ES-I3 (cell line): Measurements from ENCODE around the gene PLEKHA7.
"Not testable (repeated sequence)": the region's sequence is repeated elsewhere in the genome, so short reads cannot be mapped to it uniquely, and the experiment has no call there.

Experiments
- H3K36me3 ChIP-seq: 2 replicates; pipeline ENCODE4 v1.6.1; 2013; ENCODE audit warnings: mild to moderate bottlenecking, low read length, control low read depth, moderate library complexity; ENCODE audit not compliant: insufficient read depth
- H3K4me1 ChIP-seq: 2 replicates; pipeline ENCODE4 v1.6.1; 2013; ENCODE audit warnings: mild to moderate bottlenecking, control low read depth, low read length; ENCODE audit not compliant: insufficient read depth
- H3K9ac ChIP-seq: 2 replicates; pipeline ENCODE4 v1.6.1; 2013; ENCODE audit warnings: low read depth, mild to moderate bottlenecking, low read length, moderate library complexity
- H3K9me3 ChIP-seq: 2 replicates; pipeline ENCODE4 v1.6.1; 2013; ENCODE audit warnings: mild to moderate bottlenecking, low read length, moderate library complexity; ENCODE audit not compliant: control insufficient read depth, insufficient read depth

PLEKHA7 gene

DNA sequence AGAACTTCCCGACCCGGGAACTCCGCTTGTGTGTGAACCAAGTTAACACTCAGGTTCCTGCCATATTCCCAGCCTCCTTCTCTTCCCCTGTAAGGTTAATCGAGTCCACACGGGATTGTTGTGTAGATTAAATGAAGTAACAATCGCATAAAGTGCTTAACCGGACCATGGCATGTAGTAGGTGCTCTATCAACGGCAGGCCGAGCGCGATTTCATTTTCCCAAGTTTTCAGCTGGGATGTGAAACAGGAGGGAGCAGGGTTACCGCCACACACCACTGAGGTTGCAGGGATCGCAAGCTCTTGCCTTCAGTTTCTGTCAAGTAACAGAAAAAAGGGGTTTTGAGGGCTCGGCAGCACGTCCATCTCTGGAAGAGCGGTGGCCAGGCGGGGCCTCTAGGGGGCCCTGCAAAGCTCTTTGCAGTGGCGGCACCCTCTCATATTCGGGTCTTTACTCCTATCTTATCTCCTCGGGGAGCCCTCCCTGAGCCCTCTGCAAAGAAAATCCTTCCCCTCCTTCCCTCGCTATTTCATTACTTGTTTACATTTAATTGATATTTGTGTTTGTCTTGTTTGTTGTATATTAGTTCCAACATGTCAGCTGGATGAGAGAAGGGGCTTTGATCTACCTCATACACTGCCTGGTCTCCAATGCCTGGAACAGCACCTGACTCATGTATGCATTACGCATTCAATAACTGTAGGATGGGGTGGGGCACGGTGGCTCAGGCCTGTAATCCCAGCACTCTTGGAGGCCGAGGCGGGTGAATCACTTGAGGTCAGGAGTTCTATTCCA is 816 bp upstream of the PLEKHA7 start:
- H3K9ac ChIP-seq = peak overlapping the region; percentile 51
- H3K9me3 ChIP-seq = no peaks in the 10 kb centered on the region
- no peaks in the 10 kb centered on the region for H3K36me3 ChIP-seq

DNA sequence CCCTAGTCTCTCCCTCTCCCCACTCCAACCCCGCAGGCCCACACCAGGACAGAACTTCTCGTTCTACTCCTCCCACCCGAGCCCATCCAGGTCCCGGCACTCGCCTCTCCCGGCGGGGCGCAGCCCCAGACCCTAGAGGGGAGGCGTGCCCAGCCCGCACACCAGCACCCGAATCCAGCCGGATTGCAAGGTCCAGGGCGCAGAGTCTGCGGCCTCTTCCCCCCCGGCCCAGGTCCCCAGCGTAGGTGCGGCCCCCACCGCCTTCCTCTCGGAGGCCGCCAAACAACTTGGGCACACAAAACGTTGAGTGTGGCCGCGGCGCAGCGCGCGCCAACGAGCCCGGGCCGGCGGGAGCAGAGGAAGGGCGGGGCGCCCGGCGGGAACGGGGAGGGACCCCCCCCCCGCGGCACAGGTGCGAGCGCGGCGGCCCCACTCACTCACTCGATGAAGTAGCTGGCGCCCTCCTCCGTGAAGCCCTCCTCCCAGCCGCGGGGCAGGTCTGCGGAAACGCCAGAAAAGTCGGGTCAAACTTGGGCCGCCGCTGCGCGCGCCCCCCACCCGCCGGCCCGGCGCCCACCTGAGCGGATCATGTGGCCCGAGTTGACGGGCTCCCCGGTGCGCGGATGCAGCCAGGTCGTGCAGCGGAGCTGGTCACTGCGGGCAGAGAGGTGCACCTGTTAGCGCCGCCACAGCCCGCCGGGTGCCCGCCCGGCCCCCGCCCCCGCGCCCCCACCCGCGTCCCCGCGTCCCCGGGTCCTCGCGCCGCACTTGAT is 480 bp downstream of the PLEKHA7 start:
- Histone ChIP-seq H3K9me3 (no peaks in the 10 kb centered on the region), H3K4me1 (peaks cover 19% of the 10 kb centered on the region), H3K9ac (peak overlapping the region; percentile 71), H3K36me3 (no peaks in the 10 kb centered on the region)

More for the DNA sequence above, 816 bp upstream of the PLEKHA7 start:
- peaks cover 19% of the 10 kb centered on the region for H3K4me1 ChIP-seq

GRCh38 chr11:17012712-17013547 is 1.3 kb downstream of the PLEKHA7 start:
- H3K9me3 ChIP-seq = no peaks in the 10 kb centered on the region
- no peaks in the 10 kb centered on the region for H3K36me3 ChIP-seq
- H3K4me1 ChIP-seq = peaks cover 19% of the 10 kb centered on the region
- peak overlapping the region; percentile 71 for H3K9ac ChIP-seq

DNA sequence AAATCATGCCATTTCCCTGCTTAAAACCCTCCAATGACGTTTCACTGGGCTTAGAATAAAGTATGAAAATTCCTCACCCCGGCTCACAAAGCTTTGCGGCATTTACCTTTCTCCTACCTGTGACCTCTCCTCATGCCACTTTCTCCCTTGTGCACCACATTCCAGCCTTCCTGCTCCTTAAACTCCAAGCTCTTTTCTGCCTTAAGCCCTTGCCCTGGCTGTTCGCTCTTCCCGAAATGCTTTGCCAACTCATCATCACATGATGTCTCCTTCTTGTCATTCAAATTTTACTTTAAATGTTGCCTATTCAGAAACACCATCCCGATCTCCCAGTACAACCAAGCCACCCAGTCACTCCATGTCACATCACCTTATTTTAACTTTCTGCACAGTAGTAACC is 2.0 kb downstream of the PLEKHA7 start:
- Histone ChIP-seq H3K9ac (peak overlapping the region; percentile 71; the same call in 1 of the 2 replicates), H3K36me3 (no peaks in the 10 kb centered on the region), H3K4me1 (peaks cover 19% of the 10 kb centered on the region), H3K9me3 (no peaks in the 10 kb centered on the region)

DNA sequence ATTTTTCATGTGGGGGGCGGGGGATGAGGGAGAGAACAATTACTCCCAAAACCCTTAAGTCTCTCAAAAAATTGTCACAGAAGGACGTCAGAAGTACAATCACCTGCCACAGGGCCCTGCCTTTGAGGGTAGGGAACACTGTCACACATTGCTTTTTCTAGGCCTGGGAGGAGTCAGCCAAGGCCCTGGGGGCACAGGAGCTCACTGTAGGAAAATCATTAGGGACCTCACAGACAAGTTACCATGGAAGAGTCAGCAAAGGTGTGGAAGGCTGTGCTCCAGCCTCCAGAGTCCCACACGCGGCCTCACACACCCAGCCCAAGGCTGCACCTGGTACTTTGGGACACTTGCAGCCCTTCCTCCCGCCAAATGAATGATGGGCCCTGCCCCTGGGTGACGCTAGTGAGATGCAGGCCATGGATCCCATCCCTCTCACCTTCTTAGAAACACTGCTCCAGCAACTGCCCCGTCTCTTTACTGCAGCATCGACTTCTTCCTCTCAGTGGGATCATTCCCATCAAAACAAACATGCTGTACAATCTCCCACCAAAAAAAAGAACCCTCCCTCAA is 3.3 kb downstream of the PLEKHA7 start:
- no peaks in the 10 kb centered on the region for H3K36me3 ChIP-seq
- peaks cover 19% of the 10 kb centered on the region for H3K4me1 ChIP-seq
- no peak overlapping the region for H3K9ac ChIP-seq
- H3K9me3 ChIP-seq = no peaks in the 10 kb centered on the region

GRCh38 chr11:17008099-17008498 is 6.1 kb downstream of the PLEKHA7 start:
- Histone ChIP-seq H3K9me3 (no peaks in the 10 kb centered on the region), H3K36me3 (no peaks in the 10 kb centered on the region), H3K4me1 (peaks cover 19% of the 10 kb centered on the region), H3K9ac (no peak overlapping the region)

GRCh38 chr11:17005646-17006045 is 8.6 kb downstream of the PLEKHA7 start:
- no peaks in the 10 kb centered on the region for H3K36me3 ChIP-seq
- no peaks in the 10 kb centered on the region for H3K4me1 ChIP-seq
- H3K9me3 ChIP-seq = no peaks in the 10 kb centered on the region
- no peak overlapping the region for H3K9ac ChIP-seq

- H3K9ac ChIP-seq = no peak overlapping the region
- H3K36me3 ChIP-seq = no peaks in the 10 kb centered on the region
- H3K9me3 ChIP-seq = no peaks in the 10 kb centered on the region
- no peaks in the 10 kb centered on the region for H3K4me1 ChIP-seq
Measured at GRCh38 chr11:17004486-17005148, 9.6 kb downstream of the PLEKHA7 start.

DNA sequence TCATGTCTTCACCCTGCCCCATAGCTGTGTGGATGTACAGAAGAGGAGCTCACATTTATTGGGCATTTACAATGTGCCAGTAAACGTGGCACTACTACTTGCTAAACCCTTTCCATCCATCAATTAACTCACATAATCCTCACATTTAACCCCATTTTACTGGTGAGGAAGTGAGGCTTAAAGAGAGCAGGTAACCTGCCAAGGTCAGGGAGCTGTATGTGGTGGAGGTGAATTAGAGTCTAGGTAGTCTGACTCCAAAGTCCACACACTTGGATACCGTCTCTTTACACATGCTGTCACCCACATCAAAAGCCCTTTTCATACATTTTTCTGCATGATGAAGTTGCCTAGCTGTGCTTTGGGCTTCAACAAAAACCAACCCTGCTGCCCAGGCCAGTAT is 10.8 kb downstream of the PLEKHA7 start:
- Histone ChIP-seq H3K9ac (no peak overlapping the region), H3K36me3 (no peaks in the 10 kb centered on the region), H3K9me3 (no peaks in the 10 kb centered on the region), H3K4me1 (no peaks in the 10 kb centered on the region)

GRCh38 chr11:17002543-17002942 is 11.7 kb downstream of the PLEKHA7 start:
- no peak overlapping the region for H3K9ac ChIP-seq
- no peaks in the 10 kb centered on the region for H3K9me3 ChIP-seq
- H3K4me1 ChIP-seq = no peaks in the 10 kb centered on the region
- H3K36me3 ChIP-seq = no peaks in the 10 kb centered on the region

- Histone ChIP-seq H3K9me3 (no peaks in the 10 kb centered on the region), H3K9ac (no peak overlapping the region), H3K4me1 (no peaks in the 10 kb centered on the region), H3K36me3 (no peaks in the 10 kb centered on the region)
Measured at GRCh38 chr11:17001806-17002205, 12.4 kb downstream of the PLEKHA7 start.

DNA sequence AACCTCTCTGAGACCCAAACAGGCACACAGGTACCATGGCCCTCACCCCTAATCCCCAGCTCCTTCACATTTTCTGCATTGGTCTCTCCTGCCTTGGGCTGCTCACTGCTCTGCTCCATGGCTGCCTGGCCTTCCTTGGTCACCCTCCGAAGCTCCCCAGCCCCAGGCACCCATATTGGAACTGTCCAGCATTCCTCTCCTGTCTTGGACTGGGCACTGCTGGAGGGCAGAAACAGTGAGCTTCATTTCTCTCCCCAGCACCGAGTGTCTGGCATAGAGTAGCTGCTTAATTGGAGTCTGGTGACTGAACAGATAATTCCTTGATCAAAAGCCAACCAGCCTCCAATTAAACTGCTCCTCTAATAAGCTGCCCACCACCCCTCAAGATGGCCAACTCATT is 13.2 kb downstream of the PLEKHA7 start:
- no peaks in the 10 kb centered on the region for H3K36me3 ChIP-seq
- H3K4me1 ChIP-seq = no peaks in the 10 kb centered on the region
- H3K9ac ChIP-seq = no peak overlapping the region
- no peaks in the 10 kb centered on the region for H3K9me3 ChIP-seq

- not testable (repeated sequence) for H3K36me3 ChIP-seq, H3K9me3 ChIP-seq, H3K4me1 ChIP-seq, H3K9ac ChIP-seq
Measured at GRCh38 chr11:17000253-17000652, 14.0 kb downstream of the PLEKHA7 start.

DNA sequence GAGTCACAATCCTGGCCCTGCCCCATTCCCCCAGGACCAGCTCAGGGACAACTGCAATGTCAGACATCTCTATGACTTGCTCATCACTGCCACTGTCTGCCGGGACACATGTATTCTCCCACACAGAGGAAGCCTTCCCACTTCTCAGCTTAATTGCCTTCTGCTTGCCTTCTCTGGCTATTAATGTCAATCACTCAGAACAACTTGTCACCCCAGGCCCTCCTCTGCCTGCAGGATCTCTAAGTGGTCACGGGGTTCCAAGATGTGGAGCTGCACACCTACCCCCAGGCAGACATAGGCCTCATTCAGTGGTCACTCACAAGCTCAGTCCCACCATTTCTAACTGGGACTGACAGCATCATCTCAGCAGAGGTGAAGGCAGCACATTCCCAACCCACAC is 15.1 kb downstream of the PLEKHA7 start:
- Histone ChIP-seq H3K9ac (no peak overlapping the region), H3K4me1 (no peaks in the 10 kb centered on the region), H3K36me3 (no peaks in the 10 kb centered on the region), H3K9me3 (no peaks in the 10 kb centered on the region)
